ENCODE data around the gene MLLT10.
A peak's percentile ranks its signal among the peaks of the same experiment; 100 is the strongest.

Gene MLLT10

DNA sequence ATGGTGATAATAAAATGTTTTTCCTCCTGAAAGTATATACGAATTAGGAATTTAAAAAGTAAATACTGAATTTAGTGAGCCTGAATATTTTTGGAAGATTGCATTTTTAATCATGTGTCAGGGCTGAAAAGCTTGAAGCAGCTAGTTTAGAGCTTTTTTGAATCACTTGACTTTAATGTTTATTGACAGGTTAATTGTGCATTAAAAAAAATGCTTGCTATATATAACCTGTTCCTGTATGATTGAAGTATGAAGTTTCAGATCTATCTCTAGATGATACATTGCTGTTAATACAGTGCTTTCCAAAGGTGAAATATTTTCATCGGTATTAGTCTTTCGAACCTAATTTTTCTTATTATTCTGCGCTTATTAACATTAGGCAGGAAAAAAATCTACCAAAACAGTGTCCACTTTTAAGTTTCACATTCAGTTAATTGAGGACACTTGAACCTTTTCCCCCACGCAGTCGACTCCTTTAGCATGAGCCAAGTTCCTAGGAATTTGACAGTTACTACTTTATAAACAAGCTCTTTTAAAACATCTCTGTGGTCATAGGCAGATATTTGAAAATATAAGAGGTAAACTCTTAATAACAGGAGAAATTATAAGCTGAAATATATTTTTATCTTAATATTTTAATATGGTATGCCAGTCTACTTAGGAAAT lies 187.1 kb downstream of the MLLT10 start:
- no peak for TF ChIP-seq SIN3A (IDR thresholded peaks at IDR 0.05; ENCODE audit: borderline replicate concordance, insufficient read depth, low read length)
- no peak for TF ChIP-seq FOXP2 (optimal IDR thresholded peaks at IDR 0.05; ENCODE audit: borderline replicate concordance, extremely low read depth, extremely low read length, insufficient read depth)
- no peak for TF ChIP-seq POLR2AphosphoS5 (IDR thresholded peaks at IDR 0.05; ENCODE audit: low read depth, low read length)
- no peak for TF ChIP-seq TAF1 (IDR thresholded peaks at IDR 0.05; ENCODE audit: borderline replicate concordance, insufficient read depth, low read length)
- TF ChIP-seq, protein P1, sequence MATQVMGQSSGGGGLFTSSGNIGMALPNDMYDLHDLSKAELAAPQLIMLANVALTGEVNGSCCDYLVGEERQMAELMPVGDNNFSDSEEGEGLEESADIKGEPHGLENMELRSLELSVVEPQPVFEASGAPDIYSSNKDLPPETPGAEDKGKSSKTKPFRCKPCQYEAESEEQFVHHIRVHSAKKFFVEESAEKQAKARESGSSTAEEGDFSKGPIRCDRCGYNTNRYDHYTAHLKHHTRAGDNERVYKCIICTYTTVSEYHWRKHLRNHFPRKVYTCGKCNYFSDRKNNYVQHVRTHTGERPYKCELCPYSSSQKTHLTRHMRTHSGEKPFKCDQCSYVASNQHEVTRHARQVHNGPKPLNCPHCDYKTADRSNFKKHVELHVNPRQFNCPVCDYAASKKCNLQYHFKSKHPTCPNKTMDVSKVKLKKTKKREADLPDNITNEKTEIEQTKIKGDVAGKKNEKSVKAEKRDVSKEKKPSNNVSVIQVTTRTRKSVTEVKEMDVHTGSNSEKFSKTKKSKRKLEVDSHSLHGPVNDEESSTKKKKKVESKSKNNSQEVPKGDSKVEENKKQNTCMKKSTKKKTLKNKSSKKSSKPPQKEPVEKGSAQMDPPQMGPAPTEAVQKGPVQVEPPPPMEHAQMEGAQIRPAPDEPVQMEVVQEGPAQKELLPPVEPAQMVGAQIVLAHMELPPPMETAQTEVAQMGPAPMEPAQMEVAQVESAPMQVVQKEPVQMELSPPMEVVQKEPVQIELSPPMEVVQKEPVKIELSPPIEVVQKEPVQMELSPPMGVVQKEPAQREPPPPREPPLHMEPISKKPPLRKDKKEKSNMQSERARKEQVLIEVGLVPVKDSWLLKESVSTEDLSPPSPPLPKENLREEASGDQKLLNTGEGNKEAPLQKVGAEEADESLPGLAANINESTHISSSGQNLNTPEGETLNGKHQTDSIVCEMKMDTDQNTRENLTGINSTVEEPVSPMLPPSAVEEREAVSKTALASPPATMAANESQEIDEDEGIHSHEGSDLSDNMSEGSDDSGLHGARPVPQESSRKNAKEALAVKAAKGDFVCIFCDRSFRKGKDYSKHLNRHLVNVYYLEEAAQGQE (IDR thresholded peaks at IDR 0.05; ENCODE audit: insufficient read depth in 1 of 2, low read depth in 2 of 2, low read length in 2 of 2): no peak

DNA sequence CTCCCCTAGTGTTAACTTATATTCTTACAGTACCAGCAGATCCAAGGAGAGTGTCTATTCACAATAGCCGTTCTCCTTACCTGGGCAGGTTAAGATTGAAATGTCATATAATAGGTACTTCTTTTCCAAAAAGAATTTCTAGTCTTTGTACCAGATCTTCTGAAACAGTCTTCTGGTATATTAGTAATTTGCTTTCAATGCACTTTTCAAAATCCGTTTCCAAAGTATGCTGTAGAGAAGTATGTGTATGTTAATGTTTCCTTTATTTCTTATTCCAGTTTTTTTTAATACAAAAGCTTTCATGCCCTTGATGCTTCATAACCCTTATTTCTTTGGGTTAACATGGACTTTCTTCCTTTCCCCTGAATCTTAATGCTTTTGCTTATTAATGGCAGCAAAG lies 188.2 kb downstream of the MLLT10 start:
- TF ChIP-seq POLR2AphosphoS5 (IDR thresholded peaks at IDR 0.05; ENCODE audit: low read depth, low read length) (no peak), FOXP2 (optimal IDR thresholded peaks at IDR 0.05; ENCODE audit: borderline replicate concordance, extremely low read depth, extremely low read length, insufficient read depth) (no peak), SIN3A (IDR thresholded peaks at IDR 0.05; ENCODE audit: borderline replicate concordance, insufficient read depth, low read length) (no peak), TAF1 (IDR thresholded peaks at IDR 0.05; ENCODE audit: borderline replicate concordance, insufficient read depth, low read length) (no peak)
- TF ChIP-seq, protein P1 (IDR thresholded peaks at IDR 0.05; ENCODE audit: insufficient read depth in 1 of 2, low read depth in 2 of 2, low read length in 2 of 2): no peak

DNA sequence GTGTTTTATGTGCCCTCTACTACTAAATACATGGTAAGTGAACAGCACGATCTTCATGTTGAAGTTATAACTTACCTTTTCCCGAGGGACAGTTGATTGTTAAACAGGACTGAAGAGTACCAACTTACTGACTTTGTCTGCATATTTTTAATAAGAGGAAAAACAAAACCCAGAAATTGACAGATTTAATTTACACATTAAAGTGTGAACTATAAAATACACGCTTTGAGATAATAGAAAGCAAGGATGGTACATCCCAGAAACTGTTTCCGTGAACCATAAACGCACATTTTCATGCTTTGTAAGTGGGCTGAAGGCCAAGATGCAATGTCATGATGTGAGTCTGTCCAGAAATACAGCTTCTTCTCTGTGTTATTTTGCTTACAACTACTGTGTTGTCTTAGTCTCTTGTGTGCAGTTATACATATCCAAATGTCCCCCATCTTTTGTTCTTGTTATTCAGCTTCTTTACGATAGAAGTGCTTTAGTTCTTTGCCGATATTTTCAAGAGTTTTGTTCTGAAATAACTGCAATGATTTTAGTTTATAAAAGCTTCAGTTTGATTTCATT lies 190.1 kb downstream of the MLLT10 start:
- TF ChIP-seq SIN3A (IDR thresholded peaks at IDR 0.05; ENCODE audit: borderline replicate concordance, insufficient read depth, low read length) (peak; percentile 43; the same call in 1 of the 2 replicates), FOXP2 (optimal IDR thresholded peaks at IDR 0.05; ENCODE audit: borderline replicate concordance, extremely low read depth, extremely low read length, insufficient read depth) (no peak)

DNA sequence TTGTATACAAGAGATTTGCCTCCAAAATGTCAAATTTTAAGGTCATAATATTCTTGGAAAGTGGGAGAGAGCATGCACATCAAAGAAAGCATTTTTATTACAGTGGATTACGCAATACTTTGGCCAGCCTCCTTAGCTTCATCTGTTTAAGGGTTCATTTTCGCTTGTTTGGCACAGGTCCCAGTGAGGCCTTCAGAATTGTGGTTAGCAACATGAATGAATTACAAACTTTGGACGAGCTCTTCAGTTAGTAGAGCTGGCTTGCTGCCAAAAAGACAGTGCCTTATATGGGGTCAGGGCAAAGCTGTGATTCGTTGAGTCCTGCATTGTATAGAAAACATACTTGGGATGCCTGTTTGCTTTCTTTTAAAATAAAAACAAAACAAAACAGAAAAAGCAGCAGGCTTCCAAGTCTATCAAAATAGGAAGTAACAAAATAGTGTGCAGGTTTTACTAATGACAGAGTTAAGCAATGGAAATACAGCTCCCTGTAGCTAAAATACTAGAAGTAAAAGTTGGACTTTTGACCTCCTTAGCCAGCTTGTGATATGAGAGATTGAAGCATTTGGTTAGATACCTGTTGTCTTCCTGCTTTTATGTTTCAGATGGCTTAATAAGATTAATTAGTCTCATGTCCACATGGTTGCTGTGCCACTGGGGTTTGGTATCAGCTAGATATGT lies 190.8 kb downstream of the MLLT10 start:
- TF ChIP-seq TAF1 (IDR thresholded peaks at IDR 0.05; ENCODE audit: borderline replicate concordance, insufficient read depth, low read length): no peak
- TF ChIP-seq, protein P1 (IDR thresholded peaks at IDR 0.05; ENCODE audit: insufficient read depth in 1 of 2, low read depth in 2 of 2, low read length in 2 of 2): peak in 1 of 2 experiments; percentile 13; a peak in 1 of 4 replicates
- TF ChIP-seq SIN3A (IDR thresholded peaks at IDR 0.05; ENCODE audit: borderline replicate concordance, insufficient read depth, low read length): peak; percentile 62; the same call in 1 of the 2 replicates

DNA sequence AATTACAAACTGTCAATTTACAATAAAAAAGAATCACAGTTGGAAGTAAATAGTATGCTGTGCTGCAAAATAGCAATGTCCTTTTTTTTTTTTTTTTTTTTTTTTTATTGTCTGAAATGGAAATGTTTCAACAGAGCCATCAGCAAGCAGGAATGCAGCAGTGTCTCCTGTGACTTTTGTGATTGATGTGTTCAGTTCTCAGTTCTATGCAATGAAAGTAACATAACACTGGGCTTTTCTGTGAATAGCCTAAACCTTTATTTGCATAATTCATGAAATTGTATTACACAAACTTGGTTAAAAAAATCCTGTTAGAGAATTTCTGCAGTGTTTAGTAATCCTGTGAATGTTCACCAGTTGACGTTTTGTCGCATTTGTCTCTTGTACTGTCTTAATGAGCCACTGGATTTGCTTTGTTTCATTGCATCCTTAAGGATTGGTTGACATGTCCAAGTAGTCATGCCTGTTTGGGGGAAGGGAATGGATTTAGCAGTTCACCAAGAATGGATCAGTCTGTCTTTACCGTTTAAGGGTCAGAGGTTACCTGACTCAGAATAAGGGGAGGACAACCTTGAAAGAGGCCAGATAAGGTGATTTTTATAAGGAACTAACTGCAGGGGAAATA lies 192.7 kb downstream of the MLLT10 start:
- no peak for TF ChIP-seq SIN3A (IDR thresholded peaks at IDR 0.05; ENCODE audit: borderline replicate concordance, insufficient read depth, low read length)
